Natural killer cell (primary cell): ENCODE measurements around the gene SHMT2. TPM values are rescaled to one million over a fixed set of nuclear protein-coding genes. Genes with fewer than 3 reads are reported as not detected.

Experiments used
- ATAC-seq, 3 donors: fragments of 150-1000 bp in 2 of 3; fragments of 200-7000 bp in 1 of 3; cut with Tn5 transposase; 1 replicate in 1 of 3; 2 replicates in 2 of 3; pipeline ENCODE4 v1.10.0; 2021; ENCODE audit warnings: mild to moderate bottlenecking in 2 of 3, moderate library complexity in 2 of 3
- DNase-seq, 2 donors: peaks; one replicate each; pipeline versions ENCODE4 v3.0.0 to v3.0.0-alpha.2; 2013 to 2021; ENCODE audit warnings: mixed read lengths in 1 of 2
- H3K27ac ChIP-seq: one replicate; pipeline ENCODE4 v1.5.1; 2013; ENCODE audit warnings: mild to moderate bottlenecking, low read length
- H3K27me3 ChIP-seq: one replicate; pipeline ENCODE4 v1.6.1; 2013; ENCODE audit warnings: low read length; ENCODE audit not compliant: control insufficient read depth, insufficient read depth
- H3K36me3 ChIP-seq: one replicate; pipeline ENCODE4 v1.6.1; 2013; ENCODE audit warnings: low read length; ENCODE audit not compliant: control insufficient read depth, insufficient read depth
- H3K4me1 ChIP-seq: one replicate; pipeline ENCODE4 v1.6.1; 2013; ENCODE audit warnings: low read length; ENCODE audit not compliant: control insufficient read depth, insufficient read depth
- H3K4me3 ChIP-seq: one replicate; pipeline ENCODE4 v1.5.1; 2013; ENCODE audit warnings: low read length
- H3K9me3 ChIP-seq: one replicate; pipeline ENCODE4 v1.6.1; 2013; ENCODE audit warnings: low read length; ENCODE audit not compliant: control insufficient read depth, insufficient read depth
- H3K27ac Mint-ChIP-seq, 2 donors: one replicate each; pipeline ENCODE4 v1.8.0; 2022; ENCODE audit warnings: mild to moderate bottlenecking in 2 of 2, mixed read lengths in 2 of 2, moderate library complexity in 1 of 2
- H3K27me3 Mint-ChIP-seq, 2 donors: one replicate each; pipeline ENCODE4 v1.8.0; 2022; ENCODE audit warnings: low read depth in 2 of 2, mixed read lengths in 2 of 2
- H3K36me3 Mint-ChIP-seq: one replicate; pipeline ENCODE4 v1.8.0; 2022; ENCODE audit warnings: mixed read lengths
- H3K4me1 Mint-ChIP-seq, 2 donors: one replicate each; pipeline ENCODE4 v1.8.0; 2022; ENCODE audit warnings: mixed read lengths in 2 of 2
- H3K4me3 Mint-ChIP-seq: one replicate; pipeline ENCODE4 v1.8.0; 2022; ENCODE audit warnings: mild to moderate bottlenecking, moderate library complexity, mixed read lengths
- H3K9me3 Mint-ChIP-seq, 2 donors: one replicate each; pipeline ENCODE4 v1.8.0; 2022; ENCODE audit warnings: mixed read lengths in 2 of 2
- WGBS: methylation state at CpG from one replicate; pipeline ENCODE4 v1.1.7; 2013; ENCODE audit warnings: missing lambda C conversion rate; ENCODE audit not compliant: insufficient coverage; 5-methylcytosine and 5-hydroxymethylcytosine counted together
- intact Hi-C: fragments of 100-400 bp; cut with micrococcal nuclease; formaldehyde crosslinking; loops from one replicate; pipeline ENCODE4 v1.14.2; 2022
- total RNA-seq, 4 donors: library from RNA; stranded (reverse); fragments of 120-200 nt in 1 of 4; gene quantifications; one replicate each; pipeline versions ENCODE4 v1.2.3 to v1.2.4, GENCODE V29; 2013 to 2022
- TF ChIP-seq, protein P1 (sequence below): fragments of 200-600 bp; IDR thresholded peaks from one replicate; pipeline ENCODE4 v1.8.0; 2022; ENCODE audit warnings: antibody characterized with exemption

SHMT2 gene
- total RNA-seq, 3 donors from 2014 or later (not counting 1 experiment from before 2014, with no cell fraction given): 28.6 to 39.3 (median 34.9) TPM

DNA sequence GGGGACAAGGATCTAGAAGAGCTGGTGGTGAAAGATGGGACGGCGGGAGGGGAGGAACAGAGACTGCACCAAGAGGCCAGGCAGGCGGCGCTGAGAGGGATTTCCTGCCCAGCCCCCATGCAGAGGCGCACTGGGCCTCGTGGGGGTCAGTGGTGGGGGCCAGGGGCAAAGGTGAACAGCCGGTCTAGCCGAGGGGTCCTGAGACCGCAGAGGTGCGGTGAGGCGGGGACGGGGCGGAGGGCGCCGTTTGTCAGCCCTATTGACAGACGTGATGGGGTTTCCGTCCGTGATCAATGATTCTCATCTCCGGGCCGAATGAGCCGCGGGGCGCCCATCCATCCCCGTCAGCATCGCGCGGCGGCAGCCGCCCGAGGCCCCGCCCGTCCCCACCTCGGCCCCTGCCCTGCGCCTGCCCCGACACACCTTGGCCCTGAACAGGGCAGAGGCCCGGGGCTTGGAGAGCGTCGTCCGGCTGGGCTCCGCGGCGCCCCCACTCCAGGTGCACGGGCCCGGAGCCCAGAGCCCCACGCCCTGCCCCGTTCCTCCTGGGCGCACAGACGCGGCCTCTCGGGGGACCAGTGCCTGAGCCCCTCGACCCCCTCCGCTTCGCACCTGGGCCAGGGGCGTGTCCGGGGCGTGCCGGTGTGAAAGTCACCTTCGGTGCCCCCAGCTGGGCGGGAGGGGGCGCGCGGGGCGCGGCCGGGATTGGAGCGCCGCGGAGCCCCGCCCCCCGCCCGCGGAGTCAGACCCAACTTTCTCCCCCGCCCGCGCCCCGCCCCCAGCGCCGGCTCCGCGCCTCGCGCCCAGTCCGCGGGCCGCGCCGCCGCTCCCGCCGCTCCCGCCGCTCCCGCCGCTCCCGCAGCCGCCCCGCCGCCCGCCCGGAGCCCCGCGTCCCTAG is 13.2 kb upstream of the SHMT2 start, which contains the start of gene NXPH4:
Gene NXPH4, plus strand, starts transcription at position 781 of the 898 bp plus-strand sequence. CDS start 176 bp downstream, outside the sequence.
- H3K4me1 ChIP-seq: peaks cover 57% of the 10 kb centered on the region
- Mint-ChIP-seq H3K27me3 (peaks cover 62 to 69% of the 10 kb centered on the region in 2 donors), H3K9me3 (no peaks in the 10 kb centered on the region), H3K4me3 (peak within 1 kb of the TSS; percentile 69), H3K4me1 (peaks cover 38 to 68% of the 10 kb centered on the region in 2 donors), H3K36me3 (no peaks in the 10 kb centered on the region), H3K27ac (peak within 1 kb of the TSS; percentile 41 to 87)
- peak within 1 kb of the TSS; percentile 10 for H3K27ac ChIP-seq
- intact Hi-C loops: loop anchor here (1.0 kb wide), 1 partner anchor 9 kb away; no protein-coding TSS in a partner anchor
- WGBS: under 1% methylated on average over 102 of the region's 102 CpGs
- H3K36me3 ChIP-seq: no peaks in the 10 kb centered on the region
- DNase-seq (peak in 1 of 2 donors; percentile 70), ATAC-seq (peak in 2 of 3 donors; percentile 9 to 11)
- TF ChIP-seq, protein P1, sequence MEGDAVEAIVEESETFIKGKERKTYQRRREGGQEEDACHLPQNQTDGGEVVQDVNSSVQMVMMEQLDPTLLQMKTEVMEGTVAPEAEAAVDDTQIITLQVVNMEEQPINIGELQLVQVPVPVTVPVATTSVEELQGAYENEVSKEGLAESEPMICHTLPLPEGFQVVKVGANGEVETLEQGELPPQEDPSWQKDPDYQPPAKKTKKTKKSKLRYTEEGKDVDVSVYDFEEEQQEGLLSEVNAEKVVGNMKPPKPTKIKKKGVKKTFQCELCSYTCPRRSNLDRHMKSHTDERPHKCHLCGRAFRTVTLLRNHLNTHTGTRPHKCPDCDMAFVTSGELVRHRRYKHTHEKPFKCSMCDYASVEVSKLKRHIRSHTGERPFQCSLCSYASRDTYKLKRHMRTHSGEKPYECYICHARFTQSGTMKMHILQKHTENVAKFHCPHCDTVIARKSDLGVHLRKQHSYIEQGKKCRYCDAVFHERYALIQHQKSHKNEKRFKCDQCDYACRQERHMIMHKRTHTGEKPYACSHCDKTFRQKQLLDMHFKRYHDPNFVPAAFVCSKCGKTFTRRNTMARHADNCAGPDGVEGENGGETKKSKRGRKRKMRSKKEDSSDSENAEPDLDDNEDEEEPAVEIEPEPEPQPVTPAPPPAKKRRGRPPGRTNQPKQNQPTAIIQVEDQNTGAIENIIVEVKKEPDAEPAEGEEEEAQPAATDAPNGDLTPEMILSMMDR: no peak
- peak within 1 kb of the TSS; percentile 19 for H3K4me3 ChIP-seq
- H3K9me3 ChIP-seq: no peaks in the 10 kb centered on the region
- peaks cover 69% of the 10 kb centered on the region for H3K27me3 ChIP-seq

DNA sequence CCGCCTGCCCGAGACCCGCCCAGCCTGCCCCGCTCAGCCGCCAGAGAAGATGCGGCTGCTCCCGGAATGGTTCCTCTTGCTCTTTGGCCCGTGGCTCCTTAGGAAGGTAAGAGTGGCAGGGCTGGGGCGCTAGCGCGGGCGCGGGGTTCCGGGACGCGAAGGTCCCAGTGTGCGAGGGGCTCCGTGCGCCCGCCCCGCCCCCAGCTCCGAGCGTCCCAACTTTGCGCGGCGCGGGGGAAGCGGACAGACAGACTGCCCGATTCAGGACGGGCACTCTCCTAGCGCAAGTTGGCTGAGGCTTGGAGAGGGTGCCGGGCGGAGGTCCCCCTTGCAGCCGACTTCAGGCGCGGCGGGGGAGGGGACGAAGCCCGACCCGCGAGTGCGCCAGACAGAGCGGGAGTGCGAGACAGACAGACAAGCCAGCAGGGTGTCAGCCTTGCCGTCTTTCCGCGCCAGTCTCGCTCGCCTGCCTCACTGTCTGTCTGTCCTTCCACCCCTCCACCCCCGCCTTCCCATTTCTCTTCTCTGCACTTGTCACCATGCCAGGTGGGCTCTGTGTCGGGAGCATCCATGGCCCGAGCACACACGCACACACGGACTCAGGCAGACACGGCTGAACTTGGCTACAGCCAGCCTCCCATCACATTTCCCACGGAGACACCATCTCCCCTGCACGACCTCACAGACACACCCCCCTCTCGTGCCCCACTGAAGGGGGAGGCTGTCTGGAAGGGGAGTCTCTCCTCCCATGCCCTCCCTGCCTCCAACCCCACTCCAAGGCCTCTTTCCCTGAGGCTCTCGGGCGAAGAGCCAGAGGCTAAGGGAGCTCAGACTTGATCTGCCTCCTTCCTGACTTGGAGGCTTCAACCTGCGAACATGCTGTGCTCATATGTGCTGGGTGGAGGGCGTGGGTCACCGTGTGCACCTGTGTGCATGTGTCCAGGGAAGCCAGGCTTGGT is 12.3 kb upstream of the SHMT2 start:
- intact Hi-C loops: loop anchor here (1.0 kb wide), 1 partner anchor 8 kb away; no protein-coding TSS in a partner anchor
- H3K36me3 ChIP-seq: no peaks in the 10 kb centered on the region
- ATAC-seq (peak; percentile 52 to 71 (median 63)), DNase-seq (peak; percentile 53 to 71)
- H3K4me1 ChIP-seq: peaks cover 67% of the 10 kb centered on the region
- peak overlapping the region in 1 of 2 donors; percentile 68 for H3K27ac Mint-ChIP-seq
- H3K27ac ChIP-seq: no peak overlapping the region
- no peaks in the 10 kb centered on the region for H3K9me3 ChIP-seq
- peaks cover 41 to 76% of the 10 kb centered on the region in 2 donors for H3K4me1 Mint-ChIP-seq
- H3K9me3 Mint-ChIP-seq: no peaks in the 10 kb centered on the region
- H3K4me3 ChIP-seq: peak overlapping the region; percentile 8
- TF ChIP-seq, protein P1: no peak
- peak overlapping the region; percentile 69 for H3K4me3 Mint-ChIP-seq
- H3K27me3 ChIP-seq: peaks cover 78% of the 10 kb centered on the region
- 3% methylated on average over 63 of the region's 63 CpGs for WGBS
- peaks cover 71 to 76% of the 10 kb centered on the region in 2 donors for H3K27me3 Mint-ChIP-seq
- H3K36me3 Mint-ChIP-seq: no peaks in the 10 kb centered on the region

DNA sequence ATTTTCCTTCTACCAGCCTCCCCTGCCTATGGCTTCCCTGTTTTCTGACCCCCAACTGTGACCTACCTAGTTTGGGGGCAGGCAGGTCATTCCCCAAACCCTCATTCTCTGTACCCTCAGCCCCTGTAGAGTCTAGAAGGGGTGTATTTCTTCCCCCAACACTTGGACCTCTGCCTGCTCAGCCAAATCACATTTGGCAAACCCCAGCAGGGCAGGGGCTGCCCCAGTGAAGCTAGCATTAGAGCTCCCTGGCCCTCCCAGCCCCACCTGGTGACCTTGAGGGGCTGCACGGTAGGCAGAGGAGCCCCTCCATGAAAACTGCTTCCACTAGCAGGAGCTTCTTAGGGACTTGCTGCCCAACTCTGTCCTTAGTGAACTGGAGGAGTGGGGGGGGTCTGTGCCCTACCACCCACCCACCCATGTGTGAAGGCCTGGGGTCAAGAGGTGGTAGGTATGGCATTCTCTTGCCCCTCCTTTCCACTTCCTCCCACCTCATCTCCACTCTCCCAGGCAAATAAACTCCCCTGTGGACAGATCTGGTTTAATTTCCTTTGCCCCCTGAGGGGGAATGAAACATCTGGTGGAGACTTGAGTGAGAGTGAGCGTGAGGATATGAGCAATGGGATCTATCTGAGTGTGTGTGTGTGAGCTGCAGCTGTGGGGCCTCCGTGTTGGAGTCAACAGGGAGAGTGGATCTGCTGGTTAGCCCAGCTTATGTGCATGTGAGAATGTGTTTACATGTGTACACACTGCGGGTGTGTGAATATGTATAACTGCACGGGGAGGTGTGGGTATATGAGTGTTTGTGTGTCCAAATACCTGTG is 11.3 kb upstream of the SHMT2 start:
- DNase-seq (no peak), ATAC-seq (no peak)
- Mint-ChIP-seq H3K27me3 (peaks cover 75 to 85% of the 10 kb centered on the region in 2 donors), H3K27ac (peak overlapping the region in 1 of 2 donors; percentile 68), H3K9me3 (no peaks in the 10 kb centered on the region), H3K36me3 (no peaks in the 10 kb centered on the region), H3K4me1 (peaks cover 51 to 86% of the 10 kb centered on the region in 2 donors), H3K4me3 (no peak overlapping the region)
- Histone ChIP-seq H3K36me3 (no peaks in the 10 kb centered on the region), H3K4me1 (peaks cover 73% of the 10 kb centered on the region), H3K27ac (no peak overlapping the region), H3K4me3 (no peak overlapping the region), H3K9me3 (no peaks in the 10 kb centered on the region), H3K27me3 (peaks cover 78% of the 10 kb centered on the region)
- 79% methylated on average over 5 of the region's 5 CpGs for whole genome bisulfite sequencing
- intact Hi-C loops: no loop called here
- TF ChIP-seq, protein P1: no peak
